Astrocyte (in vitro differentiated cells and primary cell): ENCODE measurements around the gene COPE. TPM values are rescaled to one million over a fixed set of nuclear protein-coding genes. Genes with fewer than 3 reads are reported as not detected.

Experiments
- DNase-seq: peaks from one replicate; pipeline ENCODE4 v3.0.0-alpha.2; 2010; ENCODE audit warnings: low read depth
- FAIRE-seq: peaks from 2 replicates; lab custom pipeline; 2011; peaks lifted over from hg19 to GRCh38; lab: Jason Lieb, UNC
- H2AFZ ChIP-seq: 2 replicates; pipeline ENCODE4 v1.6.0; 2012; ENCODE audit warnings: low read depth, low read length, inconsistent platforms
- H3K27ac ChIP-seq: 2 replicates; pipeline ENCODE4 v1.5.1; 2011; ENCODE audit warnings: low read depth, low read length, inconsistent platforms
- H3K27me3 ChIP-seq: 2 replicates; pipeline ENCODE4 v1.6.0; 2011; ENCODE audit warnings: low read length, inconsistent platforms; ENCODE audit not compliant: insufficient read depth
- H3K36me3 ChIP-seq: 2 replicates; pipeline ENCODE4 v1.5.1; 2011; ENCODE audit warnings: low read length, inconsistent platforms; ENCODE audit not compliant: insufficient read depth
- H3K4me1 ChIP-seq: 2 replicates; pipeline ENCODE4 v1.5.1; 2011; ENCODE audit warnings: low read length, inconsistent platforms; ENCODE audit not compliant: insufficient read depth
- H3K4me2 ChIP-seq: 2 replicates; pipeline ENCODE4 v1.6.0; 2012; ENCODE audit warnings: low read length, inconsistent platforms
- H3K4me3 ChIP-seq: 2 replicates; pipeline ENCODE4 v1.5.1; 2011; ENCODE audit warnings: low read depth, mild to moderate bottlenecking, low read length, inconsistent platforms; ENCODE audit not compliant: insufficient read depth
- H3K79me2 ChIP-seq: 2 replicates; pipeline ENCODE4 v1.6.0; 2012; ENCODE audit warnings: mild to moderate bottlenecking, low read length, inconsistent platforms; ENCODE audit not compliant: insufficient read depth
- H3K9ac ChIP-seq: 2 replicates; pipeline ENCODE4 v1.6.0; 2012; ENCODE audit warnings: mild to moderate bottlenecking, low read length, inconsistent platforms
- H3K9me3 ChIP-seq: 2 replicates; pipeline ENCODE4 v1.5.1; 2012; ENCODE audit warnings: low read depth, mild to moderate bottlenecking, low read length, inconsistent platforms; ENCODE audit not compliant: insufficient read depth
- H4K20me1 ChIP-seq: 2 replicates; pipeline ENCODE4 v1.6.0; 2012; ENCODE audit warnings: low read length, inconsistent platforms; ENCODE audit not compliant: insufficient read depth
- H3K27ac Mint-ChIP-seq: one replicate; pipeline ENCODE4 v1.8.0; 2021; ENCODE audit warnings: mild to moderate bottlenecking, mixed read lengths; ENCODE audit not compliant: unreplicated experiment
- H3K27me3 Mint-ChIP-seq: one replicate; pipeline ENCODE4 v1.8.0; 2021; ENCODE audit warnings: low read depth, mixed read lengths; ENCODE audit not compliant: unreplicated experiment
- H3K36me3 Mint-ChIP-seq: one replicate; pipeline ENCODE4 v1.8.0; 2021; ENCODE audit warnings: low read depth, mixed read lengths; ENCODE audit not compliant: unreplicated experiment
- H3K4me1 Mint-ChIP-seq: one replicate; pipeline ENCODE4 v1.8.0; 2021; ENCODE audit warnings: low read depth, mixed read lengths; ENCODE audit not compliant: unreplicated experiment
- H3K4me3 Mint-ChIP-seq: one replicate; pipeline ENCODE4 v1.8.0; 2021; ENCODE audit warnings: mild to moderate bottlenecking, moderate library complexity, mixed read lengths; ENCODE audit not compliant: unreplicated experiment
- H3K9me3 Mint-ChIP-seq: one replicate; pipeline ENCODE4 v1.8.0; 2021; ENCODE audit warnings: mild to moderate bottlenecking, mixed read lengths; ENCODE audit not compliant: unreplicated experiment
- CTCF ChIP-seq: IDR thresholded peaks from 2 replicates; pipeline ENCODE4 v1.5.1; 2011; ENCODE audit warnings: low read depth, mild to moderate bottlenecking, inconsistent platforms, low read length, moderate library complexity; ENCODE audit not compliant: insufficient read depth
- EZH2 ChIP-seq: IDR thresholded peaks from 2 replicates; pipeline ENCODE4 v1.6.1; 2012; ENCODE audit warnings: mild to moderate bottlenecking, low read length, inconsistent platforms; ENCODE audit not compliant: insufficient read depth
- total RNA-seq: library from RNA; stranded (reverse); gene quantifications from 2 replicates; pipeline ENCODE4 v1.2.1, GENCODE V29; 2021

COPE gene
- total RNA-seq, 1 donor from 2014 or later, result 298 TPM

GRCh38 chr19:18893587-18894253 is 25.5 kb downstream of the COPE start:
- no peaks in the 10 kb centered on the region for H3K9me3 ChIP-seq
- Mint-ChIP-seq H3K4me3 (peak overlapping the region; percentile 54), H3K36me3 (peaks cover 8% of the 10 kb centered on the region), H3K9me3 (no peaks in the 10 kb centered on the region), H3K27me3 (no peaks in the 10 kb centered on the region), H3K4me1 (peaks cover 2% of the 10 kb centered on the region), H3K27ac (no peak overlapping the region)
- H3K27ac ChIP-seq, result no peak overlapping the region
- DNase-seq (no peak), FAIRE-seq (no peak)
- H3K4me3 ChIP-seq, result no peak overlapping the region
- H3K79me2 ChIP-seq, result no peaks in the 10 kb centered on the region
- H4K20me1 ChIP-seq, result peaks cover 24% of the 10 kb centered on the region
- H3K36me3 ChIP-seq, result no peaks in the 10 kb centered on the region
- no peak overlapping the region for H2AFZ ChIP-seq
- TF ChIP-seq CTCF (no peak), EZH2 (no peak)
- peaks cover 7% of the 10 kb centered on the region for H3K27me3 ChIP-seq
- H3K9ac ChIP-seq, result no peak overlapping the region
- peaks cover 9% of the 10 kb centered on the region for H3K4me1 ChIP-seq
- H3K4me2 ChIP-seq, result no peak overlapping the region

DNA sequence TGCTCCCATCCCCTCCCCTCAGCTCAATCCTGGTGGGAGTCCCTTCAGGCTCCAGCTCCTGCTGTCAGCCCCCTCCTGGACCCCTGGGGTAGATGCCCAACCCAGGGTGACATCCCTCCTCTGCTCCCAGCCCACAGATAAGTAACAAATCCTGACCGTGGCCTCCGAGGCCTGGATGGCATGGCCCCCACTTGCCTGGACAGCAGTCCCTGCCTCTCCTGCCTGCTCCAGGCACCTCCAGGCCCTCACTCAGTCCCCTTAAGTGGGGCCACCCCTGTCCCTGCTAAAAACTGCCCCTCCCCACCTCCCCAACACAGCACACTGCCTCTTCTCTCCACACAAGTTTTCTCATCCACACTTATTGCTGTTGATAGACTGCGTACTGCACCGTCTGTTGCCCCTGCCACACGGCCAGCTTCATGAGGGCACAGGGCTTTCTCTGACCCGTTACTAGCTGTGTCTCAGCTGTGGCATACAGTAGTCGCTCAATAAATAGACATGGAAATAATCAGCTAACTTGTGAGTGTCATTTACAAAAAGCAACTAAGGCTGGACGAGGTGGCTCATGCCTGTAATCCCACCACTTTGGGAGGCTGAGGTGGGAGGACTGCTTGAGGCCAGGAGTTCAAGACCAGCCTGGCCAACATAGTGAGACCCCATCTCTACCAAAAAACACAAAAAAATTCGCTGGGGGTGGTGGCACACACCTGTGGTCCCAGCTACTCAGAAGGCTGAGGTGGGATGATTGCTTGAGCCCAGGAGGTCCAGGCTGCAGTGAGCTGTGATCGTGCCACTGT is 29.0 kb downstream of the COPE start:
- H3K4me1 ChIP-seq, result peaks cover 9% of the 10 kb centered on the region
- no peak for DNase-seq

More for the DNA sequence above, 29.0 kb downstream of the COPE start:
- H3K27ac Mint-ChIP-seq, result no peak overlapping the region
- Histone ChIP-seq H4K20me1 (peaks cover 6% of the 10 kb centered on the region), H3K4me2 (no peak overlapping the region), H3K9ac (no peak overlapping the region), H3K79me2 (no peaks in the 10 kb centered on the region), H3K36me3 (no peaks in the 10 kb centered on the region), H3K27me3 (peaks cover 7% of the 10 kb centered on the region), H3K27ac (no peak overlapping the region), H3K9me3 (no peaks in the 10 kb centered on the region), H3K4me3 (no peak overlapping the region), H2AFZ (no peak overlapping the region)
- no peaks in the 10 kb centered on the region for H3K27me3 Mint-ChIP-seq
- TF ChIP-seq EZH2, result no peak
- TF ChIP-seq CTCF, result no peak
- peaks cover 5% of the 10 kb centered on the region for H3K9me3 Mint-ChIP-seq
- H3K36me3 Mint-ChIP-seq, result peaks cover 10% of the 10 kb centered on the region
- H3K4me3 Mint-ChIP-seq, result no peak overlapping the region
- H3K4me1 Mint-ChIP-seq, result no peaks in the 10 kb centered on the region
- FAIRE-seq, result no peak
